Thoracic aorta (tissue), 2 donors: ENCODE data around the gene LRRC8C. TPM values are rescaled to one million over a fixed set of nuclear protein-coding genes. Genes with fewer than 3 reads are reported as not detected.

Experiments
- ATAC-seq: fragments of 150-250 bp; one replicate; pipeline ENCODE4 v1.8.0; 2017; ENCODE audit warnings: low read depth; ENCODE audit not compliant: insufficient number of reproducible peaks, low FRiP score
- DNase-seq: peaks from one replicate; pipeline ENCODE4 v3.0.0-alpha.2; 2020; ENCODE audit warnings: low spot score
- H3K27ac ChIP-seq, 2 donors: fragments of 200-600 bp; sonication (generic); 1 replicate in 1 of 2; 2 replicates in 1 of 2; pipeline ENCODE4 v1.5.1; 2016; ENCODE audit warnings: mild to moderate bottlenecking in 2 of 2, moderate library complexity in 2 of 2
- H3K27me3 ChIP-seq: fragments of 200-600 bp; sonication (generic); replicated peaks from 2 replicates; pipeline ENCODE4 v1.6.0; 2016; ENCODE audit warnings: mild to moderate bottlenecking; ENCODE audit not compliant: insufficient read depth
- H3K36me3 ChIP-seq: fragments of 200-600 bp; sonication (generic); one replicate; pipeline ENCODE4 v1.5.1; 2016
- H3K4me1 ChIP-seq, 2 donors: fragments of 200-600 bp; sonication (generic); 1 replicate in 1 of 2; 2 replicates in 1 of 2; pipeline versions ENCODE4 v1.5.1 to v1.6.0; 2016; ENCODE audit warnings: low read depth in 2 of 2, mild to moderate bottlenecking in 1 of 2; ENCODE audit not compliant: control insufficient read depth in 1 of 2
- H3K4me3 ChIP-seq: fragments of 200-600 bp; sonication (generic); 2 replicates; pipeline ENCODE4 v1.5.1; 2016; ENCODE audit warnings: mild to moderate bottlenecking
- H3K9me3 ChIP-seq: fragments of 200-600 bp; sonication (generic); 2 replicates; pipeline ENCODE4 v1.5.1; 2016
- CTCF ChIP-seq: fragments of 200-600 bp; sonication (generic); IDR thresholded peaks from one replicate; pipeline ENCODE4 v1.5.1; 2019; ENCODE audit warnings: antibody characterized with exemption
- total RNA-seq, 2 donors: library from RNA; depleted of rRNA; stranded (reverse); fragments of >200 nt; gene quantifications; one replicate each; pipeline versions ENCODE4 v1.1.0 to v1.2.3, GENCODE V29; 2016

Gene LRRC8C
- total RNA-seq, 2 donors from 2014 or later = 11.6 to 15.2 TPM

GRCh38 chr1:89746424-89747149, 113.7 kb downstream of the LRRC8C start:
- no peaks in the 10 kb centered on the region for H3K4me1 ChIP-seq

DNA sequence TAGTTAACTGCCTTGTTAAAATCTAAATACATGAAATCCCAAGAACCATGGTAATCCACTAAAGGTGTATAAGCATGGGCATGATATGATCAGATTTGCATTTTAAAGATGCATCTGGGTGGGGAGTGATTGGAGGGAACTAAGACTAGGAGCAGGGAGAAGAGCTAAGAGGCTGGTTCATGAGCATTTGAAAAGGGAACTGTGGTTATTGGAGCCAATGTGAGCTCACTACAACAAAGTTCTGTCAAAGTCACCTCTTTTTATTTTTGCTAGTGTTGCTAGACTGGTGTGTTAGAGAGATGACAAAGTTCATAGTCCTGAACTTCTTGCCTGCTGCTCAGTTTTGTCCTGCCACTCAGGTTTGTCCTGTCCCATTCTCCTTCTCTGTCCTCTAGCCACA, 120.8 kb downstream of the LRRC8C start:
- Histone ChIP-seq H3K27me3 (no peaks in the 10 kb centered on the region), H3K9me3 (no peaks in the 10 kb centered on the region), H3K4me3 (no peak overlapping the region), H3K4me1 (peaks cover 0 to 11% of the 10 kb centered on the region in 2 donors), H3K36me3 (no peaks in the 10 kb centered on the region), H3K27ac (no peak overlapping the region)
- TF ChIP-seq CTCF = no peak
- DNase-seq (no peak), ATAC-seq (no peak)

More at GRCh38 chr1:89746424-89747149, 113.7 kb downstream of the LRRC8C start:
- Histone ChIP-seq H3K4me3 (no peak overlapping the region), H3K27ac (no peak overlapping the region), H3K36me3 (no peaks in the 10 kb centered on the region), H3K9me3 (no peaks in the 10 kb centered on the region), H3K27me3 (no peaks in the 10 kb centered on the region)
- no peak for TF ChIP-seq CTCF
- ATAC-seq (no peak), DNase-seq (no peak)

DNA sequence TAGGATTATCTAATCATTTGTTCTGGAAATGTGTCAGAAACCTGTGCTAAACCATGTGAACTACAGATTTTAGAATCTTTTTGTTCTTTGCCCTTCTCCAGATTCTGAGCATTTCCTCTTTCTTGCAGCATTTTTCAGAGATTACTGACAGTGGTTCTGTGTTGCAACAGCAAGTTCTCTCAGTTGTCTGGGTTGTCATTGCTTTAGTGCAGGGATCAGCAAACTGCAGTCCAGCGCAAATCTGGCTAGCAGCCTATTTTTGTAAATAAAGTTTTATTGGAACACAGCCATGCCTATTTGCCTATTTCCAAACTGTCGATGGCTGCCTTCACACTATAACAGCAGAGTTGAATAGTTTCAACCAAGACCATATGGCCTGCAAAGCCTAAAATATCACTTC, 121.6 kb downstream of the LRRC8C start:
- TF ChIP-seq CTCF = no peak
- H3K36me3 ChIP-seq = no peaks in the 10 kb centered on the region
- no peaks in the 10 kb centered on the region for H3K9me3 ChIP-seq
- no peak overlapping the region for H3K27ac ChIP-seq
- H3K27me3 ChIP-seq = no peaks in the 10 kb centered on the region
- H3K4me3 ChIP-seq = no peak overlapping the region
- ATAC-seq (no peak), DNase-seq (no peak)
- H3K4me1 ChIP-seq = peaks cover 0 to 11% of the 10 kb centered on the region in 2 donors

- ATAC-seq = no peak
- no peak for DNase-seq
- no peaks in the 10 kb centered on the region for H3K27me3 ChIP-seq
- H3K4me3 ChIP-seq = no peak overlapping the region
- no peaks in the 10 kb centered on the region for H3K9me3 ChIP-seq
- peaks cover 0 to 11% of the 10 kb centered on the region in 2 donors for H3K4me1 ChIP-seq
- H3K36me3 ChIP-seq = no peaks in the 10 kb centered on the region
- TF ChIP-seq CTCF = no peak
- H3K27ac ChIP-seq = no peak overlapping the region
These were observed 122.7 kb downstream of the LRRC8C start for GRCh38 chr1:89755591-89755990.

DNA sequence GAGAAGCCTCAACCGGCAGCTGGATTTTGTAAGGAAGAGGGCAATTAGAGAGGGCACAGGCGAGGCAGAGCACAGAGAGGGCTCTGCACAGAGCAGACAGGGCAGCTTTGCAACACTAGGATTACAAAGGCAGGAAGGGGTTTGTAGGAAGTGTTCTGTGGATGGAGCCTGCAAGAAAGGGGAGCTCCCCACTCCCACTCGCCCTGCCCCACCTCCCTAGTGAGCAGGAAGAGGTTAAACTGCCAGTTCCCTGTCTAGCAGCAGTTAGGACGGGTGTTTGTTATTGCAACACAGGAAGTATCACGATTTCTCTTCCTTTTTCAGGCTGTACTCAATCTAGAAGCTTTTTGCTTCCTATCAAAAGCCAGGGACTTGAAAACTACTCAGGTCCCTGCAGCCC, 124.6 kb downstream of the LRRC8C start:
- Histone ChIP-seq H3K27ac (no peak overlapping the region), H3K9me3 (no peaks in the 10 kb centered on the region), H3K4me3 (no peak overlapping the region), H3K36me3 (no peaks in the 10 kb centered on the region), H3K4me1 (peaks cover 0 to 14% of the 10 kb centered on the region in 2 donors), H3K27me3 (no peaks in the 10 kb centered on the region)
- DNase-seq (no peak), ATAC-seq (no peak)
- TF ChIP-seq CTCF = no peak
